Measurements from ENCODE around the gene RND1. TPM values are rescaled to one million over a fixed set of nuclear protein-coding genes. Genes with fewer than 3 reads are reported as not detected.

Gene RND1
- total and polyA plus RNA-seq, 2 of the 13 experiments (the other 11 are each of a cell fraction or from before 2014, with no cell fraction given): 1.8 to 1.9 TPM

- TF ChIP-seq PATZ1 (CRISPR knock-in tag; IDR thresholded peaks at IDR 0.05) (peak; percentile 46; the same call in 1 of the 2 replicates), SUZ12 (IDR thresholded peaks at IDR 0.05; ENCODE audit: low read depth, low read length) (no peak), CENPT (CRISPR knock-in tag; IDR thresholded peaks at IDR 0.05; ENCODE audit: low read depth) (no peak), STAT6 (CRISPR knock-in tag; IDR thresholded peaks at IDR 0.05; ENCODE audit: borderline replicate concordance) (no peak), ZMYM4 (CRISPR knock-in tag; IDR thresholded peaks at IDR 0.05) (no peak), HOXA7 (CRISPR knock-in tag; IDR thresholded peaks at IDR 0.05) (no peak), ZNF652 (CRISPR knock-in tag; IDR thresholded peaks at IDR 0.05; ENCODE audit: borderline replicate concordance, low read depth) (no peak), ZNF503 (CRISPR knock-in tag; IDR thresholded peaks at IDR 0.05) (no peak), ZNF329 (CRISPR knock-in tag; IDR thresholded peaks at IDR 0.05; ENCODE audit: low read depth) (no peak), ZNF101 (CRISPR knock-in tag; IDR thresholded peaks at IDR 0.05; ENCODE audit: borderline replicate concordance, low read depth) (no peak), KLF6 (CRISPR knock-in tag; IDR thresholded peaks at IDR 0.05) (no peak), MEIS1 (CRISPR knock-in tag; IDR thresholded peaks at IDR 0.05; ENCODE audit: borderline replicate concordance) (no peak), GTF2F1 (IDR thresholded peaks at IDR 0.05; ENCODE audit: low read length) (no peak), ZNF562 (CRISPR knock-in tag; IDR thresholded peaks at IDR 0.05; ENCODE audit: borderline replicate concordance) (no peak), HMGXB3 (CRISPR knock-in tag; IDR thresholded peaks at IDR 0.05; ENCODE audit: borderline replicate concordance) (no peak), GTF3A (CRISPR knock-in tag; conservative IDR thresholded peaks at IDR 0.05) (no peak), HMG20B (CRISPR knock-in tag; conservative IDR thresholded peaks at IDR 0.05) (no peak), LCORL (IDR thresholded peaks at IDR 0.05) (no peak), LCORL (CRISPR knock-in tag; IDR thresholded peaks at IDR 0.05) (peak; percentile 69), KLF11 (CRISPR knock-in tag; IDR thresholded peaks at IDR 0.05) (0 out of 2 replicates have a peak, but pooled peaks have one; percentile 38)
These were observed 25.2 kb upstream of the RND1 start (continued) for GRCh38 chr12:48890657-48891418.

Measured in HepG2 (cell line).